ENCODE data around the gene STON2. TPM values are rescaled to one million over a fixed set of nuclear protein-coding genes. Genes with fewer than 3 reads are reported as not detected.

Gene STON2
- total RNA-seq, 2 experiments from 2014 or later = not detected

- TF ChIP-seq, protein P1, sequence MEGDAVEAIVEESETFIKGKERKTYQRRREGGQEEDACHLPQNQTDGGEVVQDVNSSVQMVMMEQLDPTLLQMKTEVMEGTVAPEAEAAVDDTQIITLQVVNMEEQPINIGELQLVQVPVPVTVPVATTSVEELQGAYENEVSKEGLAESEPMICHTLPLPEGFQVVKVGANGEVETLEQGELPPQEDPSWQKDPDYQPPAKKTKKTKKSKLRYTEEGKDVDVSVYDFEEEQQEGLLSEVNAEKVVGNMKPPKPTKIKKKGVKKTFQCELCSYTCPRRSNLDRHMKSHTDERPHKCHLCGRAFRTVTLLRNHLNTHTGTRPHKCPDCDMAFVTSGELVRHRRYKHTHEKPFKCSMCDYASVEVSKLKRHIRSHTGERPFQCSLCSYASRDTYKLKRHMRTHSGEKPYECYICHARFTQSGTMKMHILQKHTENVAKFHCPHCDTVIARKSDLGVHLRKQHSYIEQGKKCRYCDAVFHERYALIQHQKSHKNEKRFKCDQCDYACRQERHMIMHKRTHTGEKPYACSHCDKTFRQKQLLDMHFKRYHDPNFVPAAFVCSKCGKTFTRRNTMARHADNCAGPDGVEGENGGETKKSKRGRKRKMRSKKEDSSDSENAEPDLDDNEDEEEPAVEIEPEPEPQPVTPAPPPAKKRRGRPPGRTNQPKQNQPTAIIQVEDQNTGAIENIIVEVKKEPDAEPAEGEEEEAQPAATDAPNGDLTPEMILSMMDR (IDR thresholded peaks at IDR 0.05) = no peak
- no peaks in the 10 kb centered on the region for H3K27me3 ChIP-seq (ENCODE audit: control insufficient read depth in 1 of 2, insufficient read depth in 2 of 2, low read length in 2 of 2)
These were observed 67.4 kb downstream of the STON2 start for GRCh38 chr14:81332725-81333124.

DNA sequence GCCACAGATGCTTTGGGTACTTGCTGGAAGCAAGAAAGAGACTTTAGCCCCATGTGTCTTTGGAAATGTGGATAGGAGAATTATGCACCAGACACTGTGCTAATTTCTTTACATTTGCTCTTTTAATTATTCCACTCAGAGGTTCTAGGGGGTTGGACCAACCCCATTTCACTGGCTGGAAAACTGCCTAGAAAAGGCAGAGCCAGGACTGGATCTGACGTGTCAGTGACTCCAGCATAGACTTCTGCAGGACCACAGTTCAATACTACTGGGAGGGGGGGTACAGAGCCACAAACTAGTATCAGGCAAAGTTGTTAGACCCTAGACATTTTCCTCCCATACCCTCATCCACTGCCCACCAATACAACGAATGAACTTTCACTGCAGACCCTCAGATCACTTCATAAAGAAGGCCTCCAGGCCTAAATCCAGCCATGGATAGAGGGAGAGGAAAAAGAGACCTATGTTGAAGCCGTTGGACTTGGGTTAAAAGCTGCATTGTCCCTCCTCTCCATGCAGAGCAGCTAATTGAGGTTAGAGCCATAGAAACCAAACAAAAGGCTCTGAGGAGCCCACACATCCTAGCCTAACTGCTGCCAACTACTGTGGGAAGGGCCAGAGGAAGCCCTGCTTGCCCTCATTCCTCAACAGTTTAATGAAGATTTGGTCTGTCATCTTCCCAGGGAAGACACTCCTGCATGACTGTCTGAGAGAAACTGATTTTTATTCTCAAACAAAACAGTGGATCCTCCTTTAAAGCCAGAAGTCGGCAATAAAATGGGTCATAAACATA lies 68.7 kb downstream of the STON2 start:
- ChIA-PET CTCF (no interaction called here), POLR2A (no interaction called here)
- no peak overlapping the region for H3K4me3 ChIP-seq (ENCODE audit: low read length)

More at GRCh38 chr14:81332725-81333124, 67.4 kb downstream of the STON2 start:
- Histone ChIP-seq H3K4me3 (ENCODE audit: low read length) (no peak overlapping the region), H3K4me1 (ENCODE audit: insufficient read depth, low read length) (no peaks in the 10 kb centered on the region), H3K9me3 (ENCODE audit: control insufficient read depth in 1 of 2, insufficient read depth in 1 of 2, low read length in 2 of 2) (no peaks in the 10 kb centered on the region), H3K36me3 (ENCODE audit: insufficient read depth, low read length) (no peaks in the 10 kb centered on the region), H3K27ac (ENCODE audit: low read depth in 1 of 2, low read length in 2 of 2) (no peak overlapping the region)
- CTCF ChIA-PET = no interaction called here
- H3K4me3 Mint-ChIP-seq = no peak overlapping the region
- H3K4me1 Mint-ChIP-seq (ENCODE audit: low read depth) = no peaks in the 10 kb centered on the region
- H3K27me3 Mint-ChIP-seq = peaks cover 10% of the 10 kb centered on the region
- DNase-seq (no peak), ATAC-seq (ENCODE audit: poor library complexity) (no peak)
- intact Hi-C loops (cut with DNase I, micrococcal nuclease) = no loop called here
- H3K36me3 Mint-ChIP-seq (ENCODE audit: low read depth) = no peaks in the 10 kb centered on the region
- H3K9me3 Mint-ChIP-seq = no peaks in the 10 kb centered on the region
- POLR2A ChIA-PET = no interaction called here
- H3K27ac Mint-ChIP-seq = no peak overlapping the region

GRCh38 chr14:81330619-81331122 lies 69.5 kb downstream of the STON2 start:
- ChIA-PET POLR2A (no interaction called here), CTCF (no interaction called here)
- no peak overlapping the region for H3K27ac ChIP-seq (ENCODE audit: low read depth in 1 of 2, low read length in 2 of 2)
- H3K4me1 ChIP-seq (ENCODE audit: insufficient read depth, low read length) = no peaks in the 10 kb centered on the region
- DNase-seq (no peak), ATAC-seq (ENCODE audit: poor library complexity) (no peak)
- H3K4me1 Mint-ChIP-seq (ENCODE audit: low read depth) = no peaks in the 10 kb centered on the region
- H3K4me3 ChIP-seq (ENCODE audit: low read length) = no peak overlapping the region
- no peak overlapping the region for H3K4me3 Mint-ChIP-seq
- intact Hi-C loops (cut with DNase I, micrococcal nuclease) = no loop called here
- H3K9me3 Mint-ChIP-seq = no peaks in the 10 kb centered on the region
- no peaks in the 10 kb centered on the region for H3K9me3 ChIP-seq (ENCODE audit: control insufficient read depth in 1 of 2, insufficient read depth in 1 of 2, low read length in 2 of 2)
- TF ChIP-seq, protein P1 (IDR thresholded peaks at IDR 0.05) = no peak
- H3K27me3 Mint-ChIP-seq = no peaks in the 10 kb centered on the region
- H3K36me3 Mint-ChIP-seq (ENCODE audit: low read depth) = no peaks in the 10 kb centered on the region
- no peaks in the 10 kb centered on the region for H3K27me3 ChIP-seq (ENCODE audit: control insufficient read depth in 1 of 2, insufficient read depth in 2 of 2, low read length in 2 of 2)
- no peaks in the 10 kb centered on the region for H3K36me3 ChIP-seq (ENCODE audit: insufficient read depth, low read length)
- H3K27ac Mint-ChIP-seq = no peak overlapping the region

More for the DNA sequence above, 68.7 kb downstream of the STON2 start:
- H3K4me1 ChIP-seq (ENCODE audit: insufficient read depth, low read length) = no peaks in the 10 kb centered on the region
- Mint-ChIP-seq H3K36me3 (ENCODE audit: low read depth) (no peaks in the 10 kb centered on the region), H3K4me3 (no peak overlapping the region), H3K9me3 (no peaks in the 10 kb centered on the region), H3K4me1 (ENCODE audit: low read depth) (no peaks in the 10 kb centered on the region), H3K27ac (no peak overlapping the region), H3K27me3 (peaks cover under 1% of the 10 kb centered on the region)
- TF ChIP-seq, protein P1 (IDR thresholded peaks at IDR 0.05) = no peak
- H3K27ac ChIP-seq (ENCODE audit: low read depth in 1 of 2, low read length in 2 of 2) = no peak overlapping the region
- no peaks in the 10 kb centered on the region for H3K27me3 ChIP-seq (ENCODE audit: control insufficient read depth in 1 of 2, insufficient read depth in 2 of 2, low read length in 2 of 2)
- ATAC-seq (ENCODE audit: poor library complexity) = no peak
- intact Hi-C loops (cut with DNase I, micrococcal nuclease) = no loop called here
- no peaks in the 10 kb centered on the region for H3K36me3 ChIP-seq (ENCODE audit: insufficient read depth, low read length)
- no peaks in the 10 kb centered on the region for H3K9me3 ChIP-seq (ENCODE audit: control insufficient read depth in 1 of 2, insufficient read depth in 1 of 2, low read length in 2 of 2)
- DNase-seq = no peak
